ENCODE results near the gene LTB4R2.
"Not testable (repeated sequence)": the region's sequence is repeated elsewhere in the genome, so short reads cannot be mapped to it uniquely, and the experiment has no call there.

- TF ChIP-seq, protein P1, sequence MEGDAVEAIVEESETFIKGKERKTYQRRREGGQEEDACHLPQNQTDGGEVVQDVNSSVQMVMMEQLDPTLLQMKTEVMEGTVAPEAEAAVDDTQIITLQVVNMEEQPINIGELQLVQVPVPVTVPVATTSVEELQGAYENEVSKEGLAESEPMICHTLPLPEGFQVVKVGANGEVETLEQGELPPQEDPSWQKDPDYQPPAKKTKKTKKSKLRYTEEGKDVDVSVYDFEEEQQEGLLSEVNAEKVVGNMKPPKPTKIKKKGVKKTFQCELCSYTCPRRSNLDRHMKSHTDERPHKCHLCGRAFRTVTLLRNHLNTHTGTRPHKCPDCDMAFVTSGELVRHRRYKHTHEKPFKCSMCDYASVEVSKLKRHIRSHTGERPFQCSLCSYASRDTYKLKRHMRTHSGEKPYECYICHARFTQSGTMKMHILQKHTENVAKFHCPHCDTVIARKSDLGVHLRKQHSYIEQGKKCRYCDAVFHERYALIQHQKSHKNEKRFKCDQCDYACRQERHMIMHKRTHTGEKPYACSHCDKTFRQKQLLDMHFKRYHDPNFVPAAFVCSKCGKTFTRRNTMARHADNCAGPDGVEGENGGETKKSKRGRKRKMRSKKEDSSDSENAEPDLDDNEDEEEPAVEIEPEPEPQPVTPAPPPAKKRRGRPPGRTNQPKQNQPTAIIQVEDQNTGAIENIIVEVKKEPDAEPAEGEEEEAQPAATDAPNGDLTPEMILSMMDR (IDR thresholded peaks at IDR 0.05), result not testable (repeated sequence)
- TF ChIP-seq ZFX (IDR thresholded peaks at IDR 0.05; ENCODE audit: borderline replicate concordance), result not testable (repeated sequence)
Measured at GRCh38 chr14:24354482-24354825, 44.5 kb downstream of the LTB4R2 start.

All from 22Rv1 (cell line).